Fibroblast of lung (primary cell): ENCODE data around the gene AP4B1.

Experiments
- EZH2 ChIP-seq: IDR thresholded peaks from 2 replicates; pipeline ENCODE4 v1.5.1; 2012; ENCODE audit warnings: low read length, control low read depth, mild to moderate bottlenecking; ENCODE audit errors: missing control alignments
- TF ChIP-seq, protein P1 (sequence below), 2 donors: IDR thresholded peaks in 1 of 2; conservative IDR thresholded peaks in 1 of 2; 1 replicate in 1 of 2; 2 replicates in 1 of 2; pipeline ENCODE4 v1.5.1; 2011 to 2012; ENCODE audit warnings: low read length in 2 of 2, control low read depth in 1 of 2, inconsistent platforms in 1 of 2, low read depth in 1 of 2, mild to moderate bottlenecking in 1 of 2

DNA sequence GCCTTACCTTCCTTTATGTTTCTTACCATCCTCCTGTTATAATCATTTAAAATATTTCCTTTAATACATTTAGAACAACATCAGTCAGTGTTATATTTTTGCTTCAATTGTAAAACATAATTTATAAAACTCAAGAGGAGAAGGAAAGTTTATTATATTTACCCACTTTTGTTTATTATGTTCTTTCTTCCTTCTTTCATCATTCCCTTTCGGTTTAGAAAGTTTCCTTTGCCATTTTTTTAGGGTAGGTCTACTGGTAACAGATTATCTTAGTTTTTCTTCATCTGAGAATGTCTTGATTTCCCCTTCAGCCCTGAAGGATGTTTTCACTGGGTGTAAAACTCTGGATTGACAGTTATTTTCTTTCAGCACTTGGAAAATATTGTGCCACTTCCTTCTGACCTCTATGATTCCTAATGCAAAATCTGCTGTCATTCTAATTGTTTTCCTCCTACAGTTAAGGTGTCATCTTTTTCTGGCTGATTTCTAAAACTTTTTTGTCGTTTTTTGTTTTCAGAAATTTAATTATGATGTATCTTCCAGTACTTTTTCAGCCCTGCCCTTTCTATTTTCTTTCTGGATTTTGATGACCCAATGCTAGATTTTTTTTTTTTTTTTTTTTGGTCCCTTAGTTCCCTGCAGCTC, 58.1 kb downstream of the AP4B1 start:
- TF ChIP-seq, protein P1, sequence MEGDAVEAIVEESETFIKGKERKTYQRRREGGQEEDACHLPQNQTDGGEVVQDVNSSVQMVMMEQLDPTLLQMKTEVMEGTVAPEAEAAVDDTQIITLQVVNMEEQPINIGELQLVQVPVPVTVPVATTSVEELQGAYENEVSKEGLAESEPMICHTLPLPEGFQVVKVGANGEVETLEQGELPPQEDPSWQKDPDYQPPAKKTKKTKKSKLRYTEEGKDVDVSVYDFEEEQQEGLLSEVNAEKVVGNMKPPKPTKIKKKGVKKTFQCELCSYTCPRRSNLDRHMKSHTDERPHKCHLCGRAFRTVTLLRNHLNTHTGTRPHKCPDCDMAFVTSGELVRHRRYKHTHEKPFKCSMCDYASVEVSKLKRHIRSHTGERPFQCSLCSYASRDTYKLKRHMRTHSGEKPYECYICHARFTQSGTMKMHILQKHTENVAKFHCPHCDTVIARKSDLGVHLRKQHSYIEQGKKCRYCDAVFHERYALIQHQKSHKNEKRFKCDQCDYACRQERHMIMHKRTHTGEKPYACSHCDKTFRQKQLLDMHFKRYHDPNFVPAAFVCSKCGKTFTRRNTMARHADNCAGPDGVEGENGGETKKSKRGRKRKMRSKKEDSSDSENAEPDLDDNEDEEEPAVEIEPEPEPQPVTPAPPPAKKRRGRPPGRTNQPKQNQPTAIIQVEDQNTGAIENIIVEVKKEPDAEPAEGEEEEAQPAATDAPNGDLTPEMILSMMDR (conservative IDR thresholded peaks at IDR 0.05 in 1 of 2, IDR thresholded peaks at IDR 0.05 in 1 of 2; ENCODE audit: low read depth in 1 of 2, low read length in 2 of 2): no peak
- no peak for TF ChIP-seq EZH2
